OCI-M1 (cell line): ENCODE measurements around the gene TRIM10.
A peak's percentile ranks its signal among the peaks of the same experiment; 100 is the strongest.
"Not testable (repeated sequence)": the region's sequence is repeated elsewhere in the genome, so short reads cannot be mapped to it uniquely, and the experiment has no call there.

Experiments
- DNase-seq: peaks from one replicate; lab custom pipeline; 2025; lab: John Stamatoyannopoulos, UW

TRIM10 gene

GRCh38 chr6:30129265-30130178, 31.5 kb downstream of the TRIM10 start:
- peak; percentile 12 for DNase-seq

- no peak for DNase-seq
Observed at GRCh38 chr6:30127238-30128093, 33.5 kb downstream of the TRIM10 start.

GRCh38 chr6:30122515-30122914, 38.5 kb downstream of the TRIM10 start:
- DNase-seq = no peak

GRCh38 chr6:30121446-30122366, 39.3 kb downstream of the TRIM10 start:
- DNase-seq = no peak

GRCh38 chr6:30118691-30119090, 42.3 kb downstream of the TRIM10 start:
- DNase-seq = not testable (repeated sequence)

- no peak for DNase-seq
Observed at GRCh38 chr6:30116724-30117123, 44.3 kb downstream of the TRIM10 start.

GRCh38 chr6:30113841-30114240, 47.2 kb downstream of the TRIM10 start:
- DNase-seq = peak; percentile 29

GRCh38 chr6:30113003-30113759, 47.8 kb downstream of the TRIM10 start, which contains the start of gene TRIM31:
TRIM31 (minus strand) TSS chr6:30113090; CDS start chr6:30112805, 285 bp downstream.
- DNase-seq = no peak

GRCh38 chr6:30112402-30112994, 48.5 kb downstream of the TRIM10 start:
- DNase-seq = no peak

- DNase-seq = no peak
Observed at GRCh38 chr6:30111266-30111856, 49.6 kb downstream of the TRIM10 start.

- peak; percentile 26 for DNase-seq
Observed at GRCh38 chr6:30104661-30105060, 56.4 kb downstream of the TRIM10 start.

- DNase-seq = no peak
Observed at GRCh38 chr6:30103872-30104179, 57.2 kb downstream of the TRIM10 start.

- DNase-seq = peak; percentile 96
Observed at GRCh38 chr6:30102970-30103871, 57.8 kb downstream of the TRIM10 start.

GRCh38 chr6:30102414-30102969, 58.5 kb downstream of the TRIM10 start:
- peak; percentile 75 for DNase-seq
